Measurements from ENCODE around the gene TAF3. TPM values are rescaled to one million over a fixed set of nuclear protein-coding genes. Genes with fewer than 3 reads are reported as not detected.
A peak's percentile ranks its signal among the peaks of the same experiment; 100 is the strongest.

TAF3 gene
- total and polyA plus RNA-seq, 4 donors, result 3.4 to 7.0 (median 5.0) TPM

- Histone ChIP-seq H3K9me3 (ENCODE audit: control insufficient read depth in 4 of 4, insufficient read depth in 3 of 4, low read length in 3 of 4) (peaks cover 0 to 7% (median 0%) of the 10 kb centered on the region in 4 donors), H3K27ac (ENCODE audit: low read depth in 1 of 2, low read length in 1 of 2) (no peak overlapping the region), H3K36me3 (ENCODE audit: control insufficient read depth in 4 of 4, insufficient read depth in 4 of 4, low read length in 4 of 4) (no peaks in the 10 kb centered on the region), H3K4me3 (no peak overlapping the region), H3K27me3 (ENCODE audit: control insufficient read depth in 3 of 3, insufficient read depth in 3 of 3, low read length in 2 of 3) (peaks cover 10 to 100% (median 98%) of the 10 kb centered on the region in 3 donors), H3K9ac (ENCODE audit: insufficient read depth in 1 of 2, low read length in 2 of 2) (no peak overlapping the region), H3K4me1 (ENCODE audit: control insufficient read depth in 5 of 5, insufficient read depth in 5 of 5, low read length in 5 of 5) (peaks cover 0 to 6% (median 0%) of the 10 kb centered on the region in 5 donors)
- ATAC-seq (ENCODE audit: insufficient read depth, low FRiP score) (no peak), DNase-seq (peak in 1 of 3 donors; percentile 7)
- TF ChIP-seq CTCF (IDR thresholded peaks at IDR 0.05; ENCODE audit: control extremely low read depth, extremely low read depth), result no peak
- 9 to 10% methylated on average over 17 of the region's 17 CpGs for WGBS, 2 donors
Observed at GRCh38 chr10:8041992-8042720, 223.9 kb downstream of the TAF3 start.

GRCh38 chr10:8042721-8043568 is 224.6 kb downstream of the TAF3 start:
- no peak overlapping the region for H3K4me3 ChIP-seq
- H3K9me3 ChIP-seq (ENCODE audit: control insufficient read depth in 4 of 4, insufficient read depth in 3 of 4, low read length in 3 of 4), result peaks cover 0 to 10% (median 0%) of the 10 kb centered on the region in 4 donors
- ATAC-seq (ENCODE audit: insufficient read depth, low FRiP score) (no peak), DNase-seq (peak in 1 of 3 donors; percentile 11)
- TF ChIP-seq CTCF (IDR thresholded peaks at IDR 0.05; ENCODE audit: control extremely low read depth, extremely low read depth), result no peak
- no peak overlapping the region for H3K27ac ChIP-seq (ENCODE audit: low read depth in 1 of 2, low read length in 1 of 2)
- H3K27me3 ChIP-seq (ENCODE audit: control insufficient read depth in 3 of 3, insufficient read depth in 3 of 3, low read length in 2 of 3), result peaks cover 10 to 100% (median 98%) of the 10 kb centered on the region in 3 donors
- no peak overlapping the region for H3K9ac ChIP-seq (ENCODE audit: insufficient read depth in 1 of 2, low read length in 2 of 2)
- 6 to 8% methylated on average over 35 of the region's 35 CpGs for WGBS, 2 donors
- H3K36me3 ChIP-seq (ENCODE audit: control insufficient read depth in 4 of 4, insufficient read depth in 4 of 4, low read length in 4 of 4), result no peaks in the 10 kb centered on the region
- peaks cover 0 to 6% (median 0%) of the 10 kb centered on the region in 5 donors for H3K4me1 ChIP-seq (ENCODE audit: control insufficient read depth in 5 of 5, insufficient read depth in 5 of 5, low read length in 5 of 5)

- no peak overlapping the region for H3K9ac ChIP-seq (ENCODE audit: insufficient read depth in 1 of 2, low read length in 2 of 2)
- H3K4me3 ChIP-seq, result no peak overlapping the region
- no peak for TF ChIP-seq CTCF (IDR thresholded peaks at IDR 0.05; ENCODE audit: control extremely low read depth, extremely low read depth)
- H3K9me3 ChIP-seq (ENCODE audit: control insufficient read depth in 4 of 4, insufficient read depth in 3 of 4, low read length in 3 of 4), result peaks cover 0 to 10% (median 0%) of the 10 kb centered on the region in 4 donors
- peaks cover 0 to 6% (median 0%) of the 10 kb centered on the region in 5 donors for H3K4me1 ChIP-seq (ENCODE audit: control insufficient read depth in 5 of 5, insufficient read depth in 5 of 5, low read length in 5 of 5)
- no peaks in the 10 kb centered on the region for H3K36me3 ChIP-seq (ENCODE audit: control insufficient read depth in 4 of 4, insufficient read depth in 4 of 4, low read length in 4 of 4)
- H3K27ac ChIP-seq (ENCODE audit: low read depth in 1 of 2, low read length in 1 of 2), result no peak overlapping the region
- H3K27me3 ChIP-seq (ENCODE audit: control insufficient read depth in 3 of 3, insufficient read depth in 3 of 3, low read length in 2 of 3), result peaks cover 10 to 100% (median 97%) of the 10 kb centered on the region in 3 donors
- ATAC-seq (ENCODE audit: insufficient read depth, low FRiP score) (no peak), DNase-seq (peak in 2 of 3 donors; percentile 26 to 42)
- WGBS, 2 donors, result 7 to 8% methylated on average over 28 to 31 of the region's 31 CpGs
Observed at GRCh38 chr10:8043569-8044306, 225.4 kb downstream of the TAF3 start.
